ENCODE results near the gene NCKAP5L. TPM values are rescaled to one million over a fixed set of nuclear protein-coding genes. Genes with fewer than 3 reads are reported as not detected.

The NCKAP5L gene
- polyA plus RNA-seq, 1 donor, result 9.7 TPM

GRCh38 chr12:49842519-49843352, 14.5 kb upstream of the NCKAP5L start, which contains the start of gene BCDIN3D:
TSS of gene BCDIN3D (minus strand) at chr12:49843106. CDS start at chr12:49843087, 19 bp downstream.
- H3K9me3 ChIP-seq (ENCODE audit: control insufficient read depth, low read depth, low read length), result no peaks in the 10 kb centered on the region
- H3K36me3 ChIP-seq (ENCODE audit: control insufficient read depth, insufficient read depth, low read length), result peaks cover 3% of the 10 kb centered on the region
- peak; percentile 88 to 95 for DNase-seq
- H3K27me3 ChIP-seq (ENCODE audit: control insufficient read depth, insufficient read depth, low read length), result no peaks in the 10 kb centered on the region
- H3K4me1 ChIP-seq (ENCODE audit: control insufficient read depth, insufficient read depth, low read length), result peaks cover 10% of the 10 kb centered on the region
- H3K4me3 ChIP-seq (ENCODE audit: low read length), result peak within 1 kb of the TSS; percentile 68
- peak within 1 kb of the TSS; percentile 89 for H3K27ac ChIP-seq (ENCODE audit: low read length)
- WGBS (ENCODE audit: insufficient coverage, low lambda C conversion rate), result no CpG with 5 or more reads among the region's 55 CpGs

GRCh38 chr12:49838973-49839633, 10.9 kb upstream of the NCKAP5L start:
- H3K27ac ChIP-seq (ENCODE audit: low read length), result no peak overlapping the region
- peaks cover 3% of the 10 kb centered on the region for H3K36me3 ChIP-seq (ENCODE audit: control insufficient read depth, insufficient read depth, low read length)
- no peaks in the 10 kb centered on the region for H3K9me3 ChIP-seq (ENCODE audit: control insufficient read depth, low read depth, low read length)
- no CpG with 5 or more reads among the region's 3 CpGs for WGBS (ENCODE audit: insufficient coverage, low lambda C conversion rate)
- no peaks in the 10 kb centered on the region for H3K27me3 ChIP-seq (ENCODE audit: control insufficient read depth, insufficient read depth, low read length)
- peak in 1 of 2 donors; percentile 31 for DNase-seq
- no peak overlapping the region for H3K4me3 ChIP-seq (ENCODE audit: low read length)
- peaks cover 10% of the 10 kb centered on the region for H3K4me1 ChIP-seq (ENCODE audit: control insufficient read depth, insufficient read depth, low read length)

- Histone ChIP-seq H3K4me3 (ENCODE audit: low read length) (no peak overlapping the region), H3K36me3 (ENCODE audit: control insufficient read depth, insufficient read depth, low read length) (peaks cover under 1% of the 10 kb centered on the region), H3K27ac (ENCODE audit: low read length) (no peak overlapping the region), H3K4me1 (ENCODE audit: control insufficient read depth, insufficient read depth, low read length) (peaks cover 3% of the 10 kb centered on the region), H3K27me3 (ENCODE audit: control insufficient read depth, insufficient read depth, low read length) (no peaks in the 10 kb centered on the region), H3K9me3 (ENCODE audit: control insufficient read depth, low read depth, low read length) (no peaks in the 10 kb centered on the region)
- WGBS (ENCODE audit: insufficient coverage, low lambda C conversion rate), result 60% methylated on average over 1 of the region's 5 CpGs
- no peak for DNase-seq
These were observed 4.7 kb upstream of the NCKAP5L start for GRCh38 chr12:49832836-49833421.

GRCh38 chr12:49831717-49832116, 3.5 kb upstream of the NCKAP5L start:
- no peaks in the 10 kb centered on the region for H3K36me3 ChIP-seq (ENCODE audit: control insufficient read depth, insufficient read depth, low read length)
- no peak overlapping the region for H3K27ac ChIP-seq (ENCODE audit: low read length)
- no peak for DNase-seq
- no CpG with 5 or more reads among the region's 2 CpGs for WGBS (ENCODE audit: insufficient coverage, low lambda C conversion rate)
- H3K4me3 ChIP-seq (ENCODE audit: low read length), result no peak overlapping the region
- no peaks in the 10 kb centered on the region for H3K27me3 ChIP-seq (ENCODE audit: control insufficient read depth, insufficient read depth, low read length)
- H3K9me3 ChIP-seq (ENCODE audit: control insufficient read depth, low read depth, low read length), result no peaks in the 10 kb centered on the region
- peaks cover 8% of the 10 kb centered on the region for H3K4me1 ChIP-seq (ENCODE audit: control insufficient read depth, insufficient read depth, low read length)

GRCh38 chr12:49827401-49828099, 663 bp downstream of the NCKAP5L start:
- Histone ChIP-seq H3K4me1 (ENCODE audit: control insufficient read depth, insufficient read depth, low read length) (peaks cover 17% of the 10 kb centered on the region), H3K36me3 (ENCODE audit: control insufficient read depth, insufficient read depth, low read length) (no peaks in the 10 kb centered on the region)

GRCh38 chr12:49827051-49827400, 1.2 kb downstream of the NCKAP5L start:
- H3K4me3 ChIP-seq (ENCODE audit: low read length), result peak overlapping the region; percentile 80
- peaks cover 17% of the 10 kb centered on the region for H3K4me1 ChIP-seq (ENCODE audit: control insufficient read depth, insufficient read depth, low read length)
- no peaks in the 10 kb centered on the region for H3K9me3 ChIP-seq (ENCODE audit: control insufficient read depth, low read depth, low read length)

More at GRCh38 chr12:49827401-49828099, 663 bp downstream of the NCKAP5L start:
- WGBS (ENCODE audit: insufficient coverage, low lambda C conversion rate), result no CpG with 5 or more reads among the region's 38 CpGs
- peak overlapping the region; percentile 80 for H3K4me3 ChIP-seq (ENCODE audit: low read length)
- peak in 1 of 2 donors; percentile 62 for DNase-seq
- no peaks in the 10 kb centered on the region for H3K9me3 ChIP-seq (ENCODE audit: control insufficient read depth, low read depth, low read length)
- H3K27me3 ChIP-seq (ENCODE audit: control insufficient read depth, insufficient read depth, low read length), result no peaks in the 10 kb centered on the region
- H3K27ac ChIP-seq (ENCODE audit: low read length), result peak overlapping the region; percentile 62

GRCh38 chr12:49825971-49826421, 2.2 kb downstream of the NCKAP5L start:
- no peaks in the 10 kb centered on the region for H3K36me3 ChIP-seq (ENCODE audit: control insufficient read depth, insufficient read depth, low read length)
- H3K27me3 ChIP-seq (ENCODE audit: control insufficient read depth, insufficient read depth, low read length), result no peaks in the 10 kb centered on the region
- no peak overlapping the region for H3K27ac ChIP-seq (ENCODE audit: low read length)
- H3K9me3 ChIP-seq (ENCODE audit: control insufficient read depth, low read depth, low read length), result no peaks in the 10 kb centered on the region
- no CpG with 5 or more reads among the region's 4 CpGs for WGBS (ENCODE audit: insufficient coverage, low lambda C conversion rate)
- peaks cover 17% of the 10 kb centered on the region for H3K4me1 ChIP-seq (ENCODE audit: control insufficient read depth, insufficient read depth, low read length)
- H3K4me3 ChIP-seq (ENCODE audit: low read length), result no peak overlapping the region
- DNase-seq, result no peak

More at GRCh38 chr12:49827051-49827400, 1.2 kb downstream of the NCKAP5L start:
- no CpG with 5 or more reads among the region's 6 CpGs for WGBS (ENCODE audit: insufficient coverage, low lambda C conversion rate)
- DNase-seq, result no peak
- Histone ChIP-seq H3K36me3 (ENCODE audit: control insufficient read depth, insufficient read depth, low read length) (no peaks in the 10 kb centered on the region), H3K27me3 (ENCODE audit: control insufficient read depth, insufficient read depth, low read length) (no peaks in the 10 kb centered on the region), H3K27ac (ENCODE audit: low read length) (peak overlapping the region; percentile 62)

GRCh38 chr12:49825360-49825970, 2.7 kb downstream of the NCKAP5L start:
- no peak for DNase-seq
- Histone ChIP-seq H3K27ac (ENCODE audit: low read length) (no peak overlapping the region), H3K27me3 (ENCODE audit: control insufficient read depth, insufficient read depth, low read length) (no peaks in the 10 kb centered on the region), H3K4me1 (ENCODE audit: control insufficient read depth, insufficient read depth, low read length) (peaks cover 17% of the 10 kb centered on the region), H3K9me3 (ENCODE audit: control insufficient read depth, low read depth, low read length) (no peaks in the 10 kb centered on the region), H3K36me3 (ENCODE audit: control insufficient read depth, insufficient read depth, low read length) (no peaks in the 10 kb centered on the region), H3K4me3 (ENCODE audit: low read length) (no peak overlapping the region)
- no CpG with 5 or more reads among the region's 5 CpGs for WGBS (ENCODE audit: insufficient coverage, low lambda C conversion rate)

GRCh38 chr12:49824895-49825294, 3.3 kb downstream of the NCKAP5L start:
- Histone ChIP-seq H3K27ac (ENCODE audit: low read length) (no peak overlapping the region), H3K36me3 (ENCODE audit: control insufficient read depth, insufficient read depth, low read length) (no peaks in the 10 kb centered on the region), H3K4me3 (ENCODE audit: low read length) (no peak overlapping the region), H3K9me3 (ENCODE audit: control insufficient read depth, low read depth, low read length) (no peaks in the 10 kb centered on the region), H3K4me1 (ENCODE audit: control insufficient read depth, insufficient read depth, low read length) (peaks cover 17% of the 10 kb centered on the region), H3K27me3 (ENCODE audit: control insufficient read depth, insufficient read depth, low read length) (no peaks in the 10 kb centered on the region)
- DNase-seq, result no peak
- no CpG with 5 or more reads among the region's 4 CpGs for WGBS (ENCODE audit: insufficient coverage, low lambda C conversion rate)

Data from large intestine (tissue), 3 donors.